Ovary (tissue), 9 donors: ENCODE results near the gene PADI6. TPM values are rescaled to one million over a fixed set of nuclear protein-coding genes. Genes with fewer than 3 reads are reported as not detected.

Experiments used
- DNase-seq, 5 donors: peaks; one replicate each; pipeline ENCODE4 v3.0.0-alpha.2; 2019 to 2020
- H3K27ac ChIP-seq, 2 donors: fragments of 200-600 bp; one replicate each; pipeline versions ENCODE4 v1.5.1 to v1.8.0; 2019 to 2022
- H3K27me3 ChIP-seq: fragments of 200-600 bp; one replicate; pipeline ENCODE4 v1.8.0; 2022
- H3K36me3 ChIP-seq: fragments of 200-600 bp; sonication (generic); one replicate; pipeline ENCODE4 v1.5.1; 2019
- H3K4me1 ChIP-seq: one replicate; pipeline ENCODE4 v1.8.1; 2013; ENCODE audit warnings: mild to moderate bottlenecking, moderate library complexity; ENCODE audit not compliant: insufficient read depth
- H3K4me3 ChIP-seq: fragments of 200-600 bp; sonication (generic); one replicate; pipeline ENCODE4 v1.5.1; 2017
- H3K9me3 ChIP-seq, 2 donors: fragments of 200-600 bp in 1 of 2; sonication (generic) in 1 of 2; one replicate each; pipeline versions ENCODE4 v1.5.1 to v1.8.1; 2013 to 2019; ENCODE audit warnings: mild to moderate bottlenecking in 1 of 2, moderate library complexity in 1 of 2
- EP300 ChIP-seq: sonication (generic); formaldehyde crosslinking; IDR thresholded peaks from one replicate; pipeline ENCODE4 v1.6.1; 2017; ENCODE audit warnings: antibody characterized with exemption
- POLR2A ChIP-seq: fragments of 450-650 bp; IDR thresholded peaks from one replicate; pipeline ENCODE4 v1.6.1; 2017; ENCODE audit warnings: antibody characterized with exemption, mild to moderate bottlenecking, moderate library complexity
- WGBS, 3 donors: extraction: QIAGEN DNeasy Blood & Tissue Kit in 1 of 3; methylation state at CpG; one replicate each; pipeline versions ENCODE4 v1.1.5 to v1.1.7; 2013 to 2017; 5-methylcytosine and 5-hydroxymethylcytosine counted together
- intact Hi-C, 4 donors: fragments of 100-400 bp; cut with DNase I; formaldehyde crosslinking; loops; one replicate each; pipeline versions ENCODE4 v1.11.0 to v1.15.1; 2022 to 2023
- polyA plus RNA-seq, 2 donors: library from polyadenylated mRNA; stranded (reverse); fragments of 200-250 nt in 1 of 2; fragments of 350-450 nt in 1 of 2; fragmentation: Illumina TruSeq in 1 of 2; extraction: RNeasy Lipid Tissue Mini Kit (QIAGEN cat#74804) in 1 of 2; gene quantifications; one replicate each; pipeline ENCODE4 v1.2.3, GENCODE V29; 2013 to 2014
- total RNA-seq, 7 donors: library from RNA; depleted of rRNA in 2 of 7; stranded (reverse); fragments of >200 nt in 2 of 7; fragmentation: NEBNext Ultra II Directional in 3 of 7; extraction: Animal tissue kit (Norgen Biotek cat#: 25700) in 3 of 7; gene quantifications; one replicate each; pipeline versions ENCODE4 v1.1.0 to v1.2.4, GENCODE V29; 2016 to 2023
- TF ChIP-seq, protein P1 (sequence below), 3 donors: fragments of 450-650 bp in 2 of 3; fragments of 200-600 bp in 1 of 3; IDR thresholded peaks; one replicate each; pipeline versions ENCODE4 v1.5.1 to v1.8.0; 2016 to 2022; ENCODE audit warnings: antibody characterized with exemption in 3 of 3, mild to moderate bottlenecking in 1 of 3
- donor health status: DM: no; HTN: no; CAD: no; lungs with moderate emphysema.
- donor health status: DM: no; HTN: no; CAD: no.
- donor health status: Bipolar disorder and iron deficiency.
- donor health status: DM: yes; HTN: yes; CAD: no.
- donor health status: DM: no; HTN: no; CAD: no.
- donor health status: DM: yes; HTN: yes; CAD: no.

The PADI6 gene
- total and polyA plus RNA-seq, 9 donors, result 0.10 to 4.3 (median 0.18) TPM; not detected in 6

DNA sequence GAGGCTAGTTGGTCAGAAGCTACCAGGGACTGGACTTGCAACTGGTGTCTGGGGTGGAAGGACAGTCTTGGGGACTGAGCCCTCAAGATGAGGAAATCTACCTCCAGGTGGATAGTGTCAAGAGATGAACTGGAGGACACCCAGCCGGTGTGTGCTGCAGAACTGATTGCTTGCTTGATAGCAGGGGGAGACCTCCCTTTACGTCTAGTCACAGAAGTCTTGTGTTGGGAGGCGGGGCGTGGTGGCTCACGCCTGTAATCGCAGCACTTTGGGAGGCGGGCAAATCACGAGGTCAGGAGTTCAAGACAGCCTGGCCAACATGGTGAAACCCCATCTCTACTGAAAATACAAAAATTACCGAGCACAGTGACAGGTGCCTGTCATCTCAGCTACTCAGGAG, 62.6 kb downstream of the PADI6 start:
- intact Hi-C loops, result no loop called here
- peaks cover 4% of the 10 kb centered on the region for H3K4me1 ChIP-seq
- 76 to 86% (median 78%) methylated on average over 9 of the region's 9 CpGs for WGBS, 3 donors

GRCh38 chr1:17436380-17437174, 64.6 kb downstream of the PADI6 start:
- 42 to 46% (median 45%) methylated on average over 13 of the region's 13 CpGs for WGBS, 3 donors
- intact Hi-C loops, result no loop called here
- peak overlapping the region; percentile 64 for H3K4me3 ChIP-seq
- DNase-seq, result no peak
- no peaks in the 10 kb centered on the region for H3K9me3 ChIP-seq
- peak overlapping the region in 1 of 2 donors; percentile 73 for H3K27ac ChIP-seq
- H3K36me3 ChIP-seq, result no peaks in the 10 kb centered on the region
- H3K4me1 ChIP-seq, result peaks cover 6% of the 10 kb centered on the region
- H3K27me3 ChIP-seq, result no peaks in the 10 kb centered on the region
- no peak for TF ChIP-seq EP300
- TF ChIP-seq, protein P1, sequence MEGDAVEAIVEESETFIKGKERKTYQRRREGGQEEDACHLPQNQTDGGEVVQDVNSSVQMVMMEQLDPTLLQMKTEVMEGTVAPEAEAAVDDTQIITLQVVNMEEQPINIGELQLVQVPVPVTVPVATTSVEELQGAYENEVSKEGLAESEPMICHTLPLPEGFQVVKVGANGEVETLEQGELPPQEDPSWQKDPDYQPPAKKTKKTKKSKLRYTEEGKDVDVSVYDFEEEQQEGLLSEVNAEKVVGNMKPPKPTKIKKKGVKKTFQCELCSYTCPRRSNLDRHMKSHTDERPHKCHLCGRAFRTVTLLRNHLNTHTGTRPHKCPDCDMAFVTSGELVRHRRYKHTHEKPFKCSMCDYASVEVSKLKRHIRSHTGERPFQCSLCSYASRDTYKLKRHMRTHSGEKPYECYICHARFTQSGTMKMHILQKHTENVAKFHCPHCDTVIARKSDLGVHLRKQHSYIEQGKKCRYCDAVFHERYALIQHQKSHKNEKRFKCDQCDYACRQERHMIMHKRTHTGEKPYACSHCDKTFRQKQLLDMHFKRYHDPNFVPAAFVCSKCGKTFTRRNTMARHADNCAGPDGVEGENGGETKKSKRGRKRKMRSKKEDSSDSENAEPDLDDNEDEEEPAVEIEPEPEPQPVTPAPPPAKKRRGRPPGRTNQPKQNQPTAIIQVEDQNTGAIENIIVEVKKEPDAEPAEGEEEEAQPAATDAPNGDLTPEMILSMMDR (IDR thresholded peaks at IDR 0.05), result no peak

More for the DNA sequence above, 62.6 kb downstream of the PADI6 start:
- no peaks in the 10 kb centered on the region for H3K9me3 ChIP-seq
- H3K36me3 ChIP-seq, result no peaks in the 10 kb centered on the region
- no peak overlapping the region for H3K27ac ChIP-seq
- TF ChIP-seq POLR2A (no peak), EP300 (no peak)
- TF ChIP-seq, protein P1 (IDR thresholded peaks at IDR 0.05), result no peak
- H3K4me3 ChIP-seq, result no peak overlapping the region
- H3K27me3 ChIP-seq, result no peaks in the 10 kb centered on the region
- DNase-seq, result no peak

DNA sequence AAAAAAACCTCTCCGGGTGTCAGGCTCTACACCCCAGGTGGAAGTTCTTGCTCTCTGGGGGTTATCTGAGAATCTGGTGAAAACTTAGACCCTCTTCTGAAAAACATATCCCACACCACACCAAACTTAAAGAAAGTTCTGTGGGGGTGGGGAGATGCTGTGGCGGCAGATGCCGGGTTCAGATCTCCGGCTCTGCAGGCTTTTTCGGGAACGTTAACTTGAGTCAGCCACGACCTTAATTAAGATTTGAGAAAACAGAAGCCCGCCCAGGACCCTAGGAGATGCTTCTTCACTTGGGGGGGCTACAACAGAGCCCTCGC, 65.2 kb downstream of the PADI6 start:
- 0 to 1% (median 1%) methylated on average over 9 of the region's 9 CpGs for WGBS, 3 donors
- H3K4me3 ChIP-seq, result peak overlapping the region; percentile 64
- peak overlapping the region; percentile 67 to 73 for H3K27ac ChIP-seq
- intact Hi-C loops, result no loop called here
- TF ChIP-seq POLR2A (no peak), EP300 (no peak)
- TF ChIP-seq, protein P1 (IDR thresholded peaks at IDR 0.05), result no peak
- H3K27me3 ChIP-seq, result no peaks in the 10 kb centered on the region
- H3K36me3 ChIP-seq, result no peaks in the 10 kb centered on the region
- H3K9me3 ChIP-seq, result no peaks in the 10 kb centered on the region
- H3K4me1 ChIP-seq, result peaks cover 6% of the 10 kb centered on the region
- no peak for DNase-seq

GRCh38 chr1:17437580-17438317, 65.8 kb downstream of the PADI6 start:
- peak overlapping the region; percentile 67 to 73 for H3K27ac ChIP-seq
- no peaks in the 10 kb centered on the region for H3K27me3 ChIP-seq
- H3K4me3 ChIP-seq, result peak overlapping the region; percentile 64
- no peaks in the 10 kb centered on the region for H3K36me3 ChIP-seq
- no peak for TF ChIP-seq EP300
- TF ChIP-seq POLR2A, result no peak
- TF ChIP-seq, protein P1 (IDR thresholded peaks at IDR 0.05), result no peak
- WGBS, 3 donors, result 0 to 2% (median 1%) methylated on average over 23 to 108 of the region's 115 CpGs
- DNase-seq, result peak; percentile 50 to 72 (median 62)
- intact Hi-C loops, result no loop called here
- no peaks in the 10 kb centered on the region for H3K9me3 ChIP-seq
- peaks cover 6% of the 10 kb centered on the region for H3K4me1 ChIP-seq
